Measurements from ENCODE around the gene SHANK2.

The SHANK2 gene

GRCh38 chr11:71223671-71224660 lies 28.4 kb downstream of the SHANK2 start:
- Histone ChIP-seq H3K4me3 (ENCODE audit: low read depth in 1 of 2, low read length in 1 of 2) (no peak overlapping the region), H3K4me1 (ENCODE audit: control insufficient read depth in 1 of 2, insufficient read depth in 1 of 2, low read depth in 1 of 2, low read length in 1 of 2) (no peaks in the 10 kb centered on the region), H3K27me3 (no peaks in the 10 kb centered on the region), H3K9me3 (no peaks in the 10 kb centered on the region), H3K36me3 (no peaks in the 10 kb centered on the region), H3K27ac (no peak overlapping the region)
- no peak for TF ChIP-seq CTCF (IDR thresholded peaks at IDR 0.05)

- H3K27me3 ChIP-seq = no peaks in the 10 kb centered on the region
- H3K27ac ChIP-seq = no peak overlapping the region
- no peaks in the 10 kb centered on the region for H3K9me3 ChIP-seq
- H3K4me1 ChIP-seq (ENCODE audit: control insufficient read depth in 1 of 2, insufficient read depth in 1 of 2, low read depth in 1 of 2, low read length in 1 of 2) = no peaks in the 10 kb centered on the region
- no peaks in the 10 kb centered on the region for H3K36me3 ChIP-seq
- no peak for TF ChIP-seq CTCF (IDR thresholded peaks at IDR 0.05)
- H3K4me3 ChIP-seq (ENCODE audit: low read depth in 1 of 2, low read length in 1 of 2) = no peak overlapping the region
These were observed 29.3 kb downstream of the SHANK2 start for GRCh38 chr11:71223081-71223405.

- Histone ChIP-seq H3K4me3 (ENCODE audit: low read depth in 1 of 2, low read length in 1 of 2) (no peak overlapping the region), H3K4me1 (ENCODE audit: control insufficient read depth in 1 of 2, insufficient read depth in 1 of 2, low read depth in 1 of 2, low read length in 1 of 2) (no peaks in the 10 kb centered on the region), H3K27ac (no peak overlapping the region), H3K27me3 (no peaks in the 10 kb centered on the region), H3K9me3 (no peaks in the 10 kb centered on the region), H3K36me3 (no peaks in the 10 kb centered on the region)
- no peak for TF ChIP-seq CTCF (IDR thresholded peaks at IDR 0.05)
These were observed 29.9 kb downstream of the SHANK2 start for GRCh38 chr11:71222318-71223080.

GRCh38 chr11:71221821-71222220 lies 30.6 kb downstream of the SHANK2 start:
- H3K27ac ChIP-seq = no peak overlapping the region
- H3K27me3 ChIP-seq = no peaks in the 10 kb centered on the region
- H3K36me3 ChIP-seq = no peaks in the 10 kb centered on the region
- no peak for TF ChIP-seq CTCF (IDR thresholded peaks at IDR 0.05)
- H3K9me3 ChIP-seq = no peaks in the 10 kb centered on the region
- H3K4me3 ChIP-seq (ENCODE audit: low read depth in 1 of 2, low read length in 1 of 2) = no peak overlapping the region
- no peaks in the 10 kb centered on the region for H3K4me1 ChIP-seq (ENCODE audit: control insufficient read depth in 1 of 2, insufficient read depth in 1 of 2, low read depth in 1 of 2, low read length in 1 of 2)

- H3K36me3 ChIP-seq = no peaks in the 10 kb centered on the region
- no peaks in the 10 kb centered on the region for H3K9me3 ChIP-seq
- no peak for TF ChIP-seq CTCF (IDR thresholded peaks at IDR 0.05)
- H3K4me3 ChIP-seq (ENCODE audit: low read depth in 1 of 2, low read length in 1 of 2) = no peak overlapping the region
- no peak overlapping the region for H3K27ac ChIP-seq
- no peaks in the 10 kb centered on the region for H3K27me3 ChIP-seq
- no peaks in the 10 kb centered on the region for H3K4me1 ChIP-seq (ENCODE audit: control insufficient read depth in 1 of 2, insufficient read depth in 1 of 2, low read depth in 1 of 2, low read length in 1 of 2)
These were observed 31.2 kb downstream of the SHANK2 start for GRCh38 chr11:71221201-71221600.

All from neutrophil (primary cell).